Activated CD8-positive, alpha-beta memory T cell treated with anti-CD3 and anti-CD28 coated beads, Interleukin-2, amount 50 U/mL, for 48 hours (primary cell): ENCODE data around the gene FSD2.
"Not testable (repeated sequence)": the region's sequence is repeated elsewhere in the genome, so short reads cannot be mapped to it uniquely, and the experiment has no call there.

Experiments
- DNase-seq: peaks from one replicate; pipeline ENCODE4 v3.0.0-alpha.2; 2020

Gene FSD2

GRCh38 chr15:82830427-82831173 is 24.7 kb upstream of the FSD2 start:
- DNase-seq, result no peak

GRCh38 chr15:82829234-82829633 is 23.4 kb upstream of the FSD2 start:
- DNase-seq, result no peak

GRCh38 chr15:82828075-82828474 is 22.2 kb upstream of the FSD2 start:
- no peak for DNase-seq

- no peak for DNase-seq
Observed at GRCh38 chr15:82823049-82823448, 17.2 kb upstream of the FSD2 start.

- DNase-seq, result not testable (repeated sequence)
Observed at GRCh38 chr15:82821851-82822250, 16.0 kb upstream of the FSD2 start.

- DNase-seq, result not testable (repeated sequence)
Observed at GRCh38 chr15:82821396-82821795, 15.5 kb upstream of the FSD2 start.

- DNase-seq, result no peak
Observed at GRCh38 chr15:82820128-82820527, 14.3 kb upstream of the FSD2 start.

GRCh38 chr15:82812994-82813393 is 7.1 kb upstream of the FSD2 start:
- no peak for DNase-seq

GRCh38 chr15:82810890-82811426 is 5.1 kb upstream of the FSD2 start:
- no peak for DNase-seq

GRCh38 chr15:82810061-82810889 is 4.4 kb upstream of the FSD2 start:
- peak; percentile 64 for DNase-seq

- DNase-seq, result peak; percentile 92
Observed at GRCh38 chr15:82809308-82810060, 3.6 kb upstream of the FSD2 start, which contains the start of gene WHAMM. WHAMM (plus strand) TSS chr15:82809628; CDS start chr15:82809727, 99 bp downstream.

- DNase-seq, result no peak
Observed at GRCh38 chr15:82808634-82809041, 2.8 kb upstream of the FSD2 start.

GRCh38 chr15:82807920-82808633 is 2.2 kb upstream of the FSD2 start:
- DNase-seq, result no peak

- DNase-seq, result no peak
Observed at GRCh38 chr15:82804575-82804949, 1.3 kb downstream of the FSD2 start.

- DNase-seq, result no peak
Observed at GRCh38 chr15:82803793-82804574, 1.9 kb downstream of the FSD2 start.

GRCh38 chr15:82802497-82802896 is 3.4 kb downstream of the FSD2 start:
- DNase-seq, result no peak

- DNase-seq, result no peak
Observed at GRCh38 chr15:82799183-82799841, 6.6 kb downstream of the FSD2 start.

- no peak for DNase-seq
Observed at GRCh38 chr15:82798531-82799166, 7.2 kb downstream of the FSD2 start.

GRCh38 chr15:82798104-82798503 is 7.8 kb downstream of the FSD2 start:
- no peak for DNase-seq

- DNase-seq, result no peak
Observed at GRCh38 chr15:82793737-82794136, 12.1 kb downstream of the FSD2 start.

GRCh38 chr15:82792068-82792467 is 13.8 kb downstream of the FSD2 start:
- no peak for DNase-seq
